ENCODE measurements around the gene TSHZ3.

Gene TSHZ3

GRCh38 chr19:31349160-31349881, at the start of gene TSHZ3:
Gene TSHZ3, minus strand, starts transcription at chr19:31349436. Its CDS starts 217 bp downstream, at chr19:31349219.
- no peak for DNase-seq (ENCODE audit: low spot score)

- no peak for DNase-seq (ENCODE audit: low spot score)
Observed at GRCh38 chr19:31397308-31397707, 48.1 kb upstream of the TSHZ3 start.

GRCh38 chr19:31392464-31392863, 43.2 kb upstream of the TSHZ3 start:
- no peak for DNase-seq (ENCODE audit: low spot score)

GRCh38 chr19:31391518-31391917, 42.3 kb upstream of the TSHZ3 start:
- DNase-seq (ENCODE audit: low spot score) = no peak

DNA sequence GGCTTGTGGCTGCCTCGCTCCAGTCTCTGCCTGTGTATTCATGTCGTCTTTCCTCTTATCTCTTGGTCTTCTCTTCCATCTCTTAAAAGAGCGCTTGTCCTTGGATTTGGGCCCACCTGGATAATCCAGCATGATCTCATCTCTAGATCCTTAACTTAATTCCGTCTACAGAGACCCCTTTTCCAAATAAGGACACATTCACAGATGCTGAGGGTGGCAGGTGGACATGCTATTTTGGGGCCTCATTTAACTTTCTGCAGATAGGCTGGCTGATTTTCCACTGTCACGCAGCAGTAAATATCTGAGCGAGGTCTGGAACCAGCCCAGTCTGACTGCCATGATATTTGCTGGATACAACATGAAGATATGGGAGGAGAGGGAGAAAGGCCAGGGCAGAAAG, 41.5 kb upstream of the TSHZ3 start:
- DNase-seq (ENCODE audit: low spot score) = no peak

DNA sequence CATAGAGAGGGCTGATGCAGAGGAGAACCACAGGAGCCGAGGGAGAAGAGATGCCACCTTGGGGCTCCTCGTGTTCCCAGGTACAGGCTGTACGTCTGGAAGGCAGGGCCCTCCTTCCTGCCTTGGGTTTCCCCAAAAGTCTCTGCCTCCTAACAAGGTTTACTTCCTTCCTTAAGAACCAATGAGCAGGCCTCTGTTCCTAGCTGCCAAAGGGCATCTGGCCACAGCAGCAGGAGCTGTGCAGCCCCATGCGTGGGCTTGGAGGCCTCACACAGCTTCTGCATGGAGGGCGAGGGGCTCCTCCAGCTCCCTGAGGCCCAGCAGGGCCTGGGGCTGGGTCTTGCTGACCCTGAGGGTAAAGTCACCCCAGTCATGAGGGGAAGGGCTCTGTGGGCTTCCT, 40.6 kb upstream of the TSHZ3 start:
- DNase-seq (ENCODE audit: low spot score) = no peak

DNA sequence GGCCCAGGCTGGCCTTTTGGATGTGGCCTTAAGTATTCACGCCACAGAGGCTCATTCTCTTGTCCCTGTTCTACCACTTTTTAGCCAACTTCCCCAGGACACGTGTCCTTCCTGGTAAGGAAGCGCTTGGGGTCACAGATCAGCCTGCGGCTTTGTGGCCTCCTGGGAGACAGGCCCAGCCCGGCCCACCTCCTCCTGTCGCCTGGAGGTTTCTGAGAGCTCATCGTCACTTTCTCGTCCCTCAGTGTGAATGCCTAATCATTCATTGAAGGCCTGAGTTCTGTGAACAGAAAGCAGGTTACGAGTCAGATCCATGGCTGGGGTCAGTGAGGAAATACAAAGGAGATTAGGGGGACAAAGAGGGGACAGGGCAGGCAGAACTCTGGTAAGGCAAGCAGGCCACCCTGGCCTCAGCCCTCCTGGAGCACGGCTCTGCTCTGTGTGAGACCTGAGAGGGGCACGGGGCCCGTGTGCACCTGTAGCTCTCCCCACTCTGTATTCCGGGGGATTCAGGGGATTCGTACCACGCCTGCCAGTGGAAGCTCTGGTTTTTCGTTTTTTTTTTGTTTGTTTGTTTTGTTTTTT, 38.6 kb upstream of the TSHZ3 start:
- DNase-seq (ENCODE audit: low spot score) = no peak

GRCh38 chr19:31386806-31387205, 37.6 kb upstream of the TSHZ3 start:
- DNase-seq (ENCODE audit: low spot score) = no peak

GRCh38 chr19:31385744-31386143, 36.5 kb upstream of the TSHZ3 start:
- no peak for DNase-seq (ENCODE audit: low spot score)

GRCh38 chr19:31383553-31383952, 34.3 kb upstream of the TSHZ3 start:
- no peak for DNase-seq (ENCODE audit: low spot score)

GRCh38 chr19:31380854-31381253, 31.6 kb upstream of the TSHZ3 start:
- no peak for DNase-seq (ENCODE audit: low spot score)

- no peak for DNase-seq (ENCODE audit: low spot score)
Observed at GRCh38 chr19:31378404-31378803, 29.2 kb upstream of the TSHZ3 start.

GRCh38 chr19:31377736-31378135, 28.5 kb upstream of the TSHZ3 start:
- no peak for DNase-seq (ENCODE audit: low spot score)

GRCh38 chr19:31372246-31372781, 23.1 kb upstream of the TSHZ3 start:
- DNase-seq (ENCODE audit: low spot score) = no peak

- no peak for DNase-seq (ENCODE audit: low spot score)
Observed at GRCh38 chr19:31370216-31370615, 21.0 kb upstream of the TSHZ3 start.

DNA sequence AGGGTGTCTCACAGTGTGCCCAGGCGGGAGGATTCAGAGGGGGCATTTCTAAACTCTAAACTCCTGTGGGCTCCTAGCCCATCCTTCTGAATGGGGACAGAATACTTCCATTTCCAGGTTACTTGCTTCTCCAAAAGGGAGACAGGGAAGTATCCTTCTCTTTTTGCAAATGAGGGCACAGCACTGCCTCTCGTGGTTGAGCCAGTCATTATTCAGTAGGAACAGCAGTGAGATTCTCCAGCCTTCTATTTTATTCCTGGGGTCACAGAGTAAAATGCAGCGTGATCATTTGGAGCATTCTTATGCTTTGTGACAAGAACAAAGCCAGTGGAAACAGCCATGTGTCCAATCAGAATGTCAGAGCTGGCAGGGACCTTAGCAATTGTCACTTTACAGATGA, 15.7 kb upstream of the TSHZ3 start:
- no peak for DNase-seq (ENCODE audit: low spot score)

DNA sequence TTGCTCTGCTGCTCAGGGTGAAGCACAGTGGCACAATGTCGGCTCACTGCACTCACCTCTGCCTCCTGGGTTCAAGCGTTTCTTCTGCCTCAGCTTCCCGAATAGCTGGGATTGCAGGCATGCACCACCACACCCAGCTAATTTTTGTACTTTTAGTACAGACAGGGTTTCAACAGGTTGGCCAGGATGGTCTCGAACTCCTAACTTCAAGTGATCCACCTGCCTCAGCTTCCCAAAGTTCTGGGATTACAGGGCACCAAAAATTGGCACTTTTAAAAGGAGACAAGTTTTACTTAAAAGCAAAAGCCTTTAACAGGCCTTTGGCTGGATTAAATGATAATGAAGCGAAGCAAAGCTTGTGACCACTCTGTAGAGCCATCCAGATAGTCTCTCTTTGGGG, 12.5 kb upstream of the TSHZ3 start:
- DNase-seq (ENCODE audit: low spot score) = no peak

GRCh38 chr19:31357315-31357673, 8.1 kb upstream of the TSHZ3 start:
- no peak for DNase-seq (ENCODE audit: low spot score)

GRCh38 chr19:31356587-31357314, 7.5 kb upstream of the TSHZ3 start:
- no peak for DNase-seq (ENCODE audit: low spot score)

DNA sequence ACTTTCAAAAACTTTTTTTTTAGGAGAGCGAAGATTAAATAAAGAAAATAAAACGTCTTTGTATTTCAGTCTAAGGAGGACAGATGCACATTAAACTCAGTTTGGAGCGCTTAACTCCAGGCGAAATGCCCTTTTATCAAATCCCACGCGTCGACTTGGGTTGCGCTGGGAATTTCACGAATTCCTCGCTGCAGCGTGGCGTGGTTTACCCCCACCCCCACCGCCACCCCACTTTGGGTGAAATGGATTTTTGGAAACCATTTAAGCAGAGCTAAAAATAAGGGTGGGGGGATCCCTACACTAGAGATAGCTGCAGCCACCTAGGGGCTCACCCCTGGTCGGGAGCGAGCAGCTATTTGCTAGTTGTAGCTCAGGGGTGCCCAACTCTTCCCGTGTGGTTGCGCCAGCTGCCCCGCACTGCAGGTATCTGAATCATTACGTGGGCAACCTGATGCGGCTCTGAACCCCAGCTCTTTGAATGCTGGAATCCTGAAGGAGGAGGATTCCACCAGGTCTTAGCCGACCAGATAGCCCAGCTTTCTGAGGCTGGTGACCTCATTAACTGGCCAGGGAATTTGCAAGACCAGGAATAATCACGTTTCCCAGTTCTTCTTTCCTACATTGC, 6.5 kb upstream of the TSHZ3 start:
- DNase-seq (ENCODE audit: low spot score) = no peak

DNA sequence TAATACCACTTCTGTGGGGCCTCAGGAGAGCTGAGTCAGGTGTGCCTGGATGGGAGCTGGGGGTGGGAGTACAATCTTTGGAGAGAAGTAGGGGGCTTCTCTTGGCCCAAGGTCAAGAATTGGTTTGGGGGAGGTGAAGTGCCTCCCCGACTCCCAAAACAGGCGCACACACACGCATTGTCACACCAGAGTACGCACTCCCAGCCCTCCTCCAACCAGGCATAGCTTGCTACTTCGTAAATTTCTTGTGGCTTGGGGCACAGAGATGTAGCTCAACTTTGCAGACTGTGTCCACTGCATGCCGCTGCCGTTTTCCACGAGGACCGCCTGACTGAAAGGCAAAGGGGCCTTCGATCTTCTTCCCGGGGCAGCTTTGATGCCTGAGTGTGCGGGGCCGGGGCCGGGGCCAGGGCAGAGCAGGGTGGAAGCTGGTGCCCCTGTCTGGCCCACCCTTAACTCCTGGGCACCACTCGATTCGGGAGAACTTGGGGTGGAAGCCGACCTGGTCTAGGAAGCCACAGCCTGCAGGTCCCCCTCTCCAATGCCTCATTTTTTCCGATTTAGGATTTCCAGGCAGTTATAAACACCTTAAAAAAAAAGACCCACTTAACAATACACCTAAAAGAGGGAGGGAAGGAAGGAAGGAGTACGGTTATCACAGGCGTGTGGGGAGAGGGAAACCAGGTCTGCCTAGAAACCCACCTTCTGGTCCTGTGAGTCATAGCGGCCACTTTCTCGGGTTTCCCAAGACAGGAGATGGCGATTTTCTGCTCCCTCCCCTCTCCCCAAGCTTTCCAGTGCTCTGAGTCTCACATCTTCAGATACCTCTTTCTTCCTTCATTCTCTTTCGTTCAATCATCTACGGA, 5.8 kb upstream of the TSHZ3 start:
- DNase-seq (ENCODE audit: low spot score) = no peak

DNA sequence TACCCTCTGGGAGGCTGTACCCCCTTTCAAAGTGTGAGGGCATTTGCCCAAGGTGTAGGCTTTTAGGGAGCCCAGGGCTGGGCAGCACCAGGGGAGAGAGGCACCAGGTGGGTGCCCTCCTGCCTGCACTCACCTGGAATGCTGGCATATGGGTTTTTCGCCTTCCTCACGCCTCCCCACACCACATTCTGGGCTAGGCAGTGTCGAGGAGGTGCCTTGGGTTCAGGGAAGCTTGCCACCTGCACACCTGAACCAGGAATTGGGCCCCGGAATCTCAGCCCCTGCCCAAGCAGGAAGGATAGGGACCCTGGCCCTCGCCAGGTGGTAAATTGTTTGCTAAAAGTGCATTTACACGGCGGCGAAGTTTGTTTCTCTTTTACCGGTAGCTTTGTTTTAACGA, 5.1 kb upstream of the TSHZ3 start:
- no peak for DNase-seq (ENCODE audit: low spot score)

Data from HuH-7 (cell line).